Testis (tissue), 2 donors: ENCODE results near the gene DHX9.

ENCODE experiments used
- CTCF ChIP-seq, 3 experiments: fragments of 450-650 bp in 2 of 3; fragments of 200-600 bp in 1 of 3; sonication (generic) in 1 of 3; IDR thresholded peaks; one replicate each; pipeline ENCODE4 v1.5.1; 2016 to 2019; ENCODE audit warnings: antibody characterized with exemption in 3 of 3, mild to moderate bottlenecking in 2 of 3, moderate library complexity in 1 of 3
- POLR2A ChIP-seq: fragments of 450-650 bp; IDR thresholded peaks from one replicate; pipeline ENCODE4 v1.6.1; 2017; ENCODE audit warnings: antibody characterized with exemption, mild to moderate bottlenecking, moderate library complexity

DNA sequence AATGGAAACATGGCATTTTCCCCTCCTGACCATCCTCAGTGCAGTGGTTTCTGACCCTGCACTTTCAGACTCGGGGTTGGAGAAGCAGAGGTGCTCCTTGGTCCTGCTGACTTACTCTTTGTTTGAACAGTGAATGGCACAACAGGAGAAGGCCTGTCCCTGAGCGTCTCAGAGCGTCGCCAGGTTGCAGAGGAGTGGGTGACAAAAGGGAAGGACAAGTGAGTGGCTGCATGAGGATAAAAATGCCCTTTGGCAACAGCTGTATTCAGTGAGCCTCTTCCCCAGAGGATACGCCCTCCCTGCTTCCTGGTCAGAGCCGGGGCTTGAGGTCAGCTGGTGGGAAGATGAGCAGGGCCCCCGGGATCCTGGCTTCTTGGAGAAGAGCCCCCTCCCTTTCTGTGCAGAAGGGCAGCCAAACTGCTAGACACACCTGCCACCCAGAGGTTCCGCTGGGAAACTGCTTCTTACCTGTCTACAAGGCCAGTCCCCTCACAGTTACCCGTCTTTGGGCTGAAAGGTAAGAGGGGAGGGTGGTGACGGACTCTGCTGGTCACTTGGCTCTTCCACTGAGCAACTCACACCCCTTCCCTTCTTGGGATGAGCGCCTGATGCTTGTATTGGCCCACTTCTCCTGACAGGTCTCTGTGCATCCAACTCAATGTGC, 33.0 kb upstream of the DHX9 start:
- TF ChIP-seq CTCF (IDR thresholded peaks at IDR 0.05) (no peak), POLR2A (no peak)
